Ovary (tissue), 3 donors: Measurements from ENCODE around the gene KIAA0040.

Experiments
- POLR2A ChIP-seq: fragments of 450-650 bp; IDR thresholded peaks from one replicate; pipeline ENCODE4 v1.6.1; 2017; ENCODE audit warnings: antibody characterized with exemption, mild to moderate bottlenecking, moderate library complexity
- TF ChIP-seq, protein P1 (sequence below), 3 donors: fragments of 450-650 bp in 2 of 3; fragments of 200-600 bp in 1 of 3; IDR thresholded peaks; one replicate each; pipeline versions ENCODE4 v1.5.1 to v1.8.0; 2016 to 2022; ENCODE audit warnings: antibody characterized with exemption in 3 of 3, mild to moderate bottlenecking in 1 of 3
- donor health status: DM: no; HTN: no; CAD: no.

DNA sequence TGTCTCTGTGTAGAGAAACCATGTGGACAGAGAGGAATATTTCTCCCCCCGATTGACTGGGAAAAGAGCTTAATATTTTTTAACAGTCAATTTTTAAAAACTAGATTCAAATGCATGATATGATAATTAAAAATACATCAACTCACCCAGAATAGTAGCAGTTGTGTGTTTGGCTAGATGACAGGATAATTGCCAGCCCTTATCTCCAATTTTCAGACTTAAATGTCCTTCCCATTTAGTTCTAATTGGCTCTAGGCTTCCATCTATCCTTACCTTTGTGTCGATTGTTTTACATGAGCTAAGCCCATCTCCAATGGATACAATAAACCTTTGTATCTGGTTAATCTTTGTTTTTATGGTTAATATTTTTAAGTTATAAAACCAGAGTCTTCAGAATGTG is 23.9 kb upstream of the KIAA0040 start:
- TF ChIP-seq, protein P1, sequence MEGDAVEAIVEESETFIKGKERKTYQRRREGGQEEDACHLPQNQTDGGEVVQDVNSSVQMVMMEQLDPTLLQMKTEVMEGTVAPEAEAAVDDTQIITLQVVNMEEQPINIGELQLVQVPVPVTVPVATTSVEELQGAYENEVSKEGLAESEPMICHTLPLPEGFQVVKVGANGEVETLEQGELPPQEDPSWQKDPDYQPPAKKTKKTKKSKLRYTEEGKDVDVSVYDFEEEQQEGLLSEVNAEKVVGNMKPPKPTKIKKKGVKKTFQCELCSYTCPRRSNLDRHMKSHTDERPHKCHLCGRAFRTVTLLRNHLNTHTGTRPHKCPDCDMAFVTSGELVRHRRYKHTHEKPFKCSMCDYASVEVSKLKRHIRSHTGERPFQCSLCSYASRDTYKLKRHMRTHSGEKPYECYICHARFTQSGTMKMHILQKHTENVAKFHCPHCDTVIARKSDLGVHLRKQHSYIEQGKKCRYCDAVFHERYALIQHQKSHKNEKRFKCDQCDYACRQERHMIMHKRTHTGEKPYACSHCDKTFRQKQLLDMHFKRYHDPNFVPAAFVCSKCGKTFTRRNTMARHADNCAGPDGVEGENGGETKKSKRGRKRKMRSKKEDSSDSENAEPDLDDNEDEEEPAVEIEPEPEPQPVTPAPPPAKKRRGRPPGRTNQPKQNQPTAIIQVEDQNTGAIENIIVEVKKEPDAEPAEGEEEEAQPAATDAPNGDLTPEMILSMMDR (IDR thresholded peaks at IDR 0.05), result no peak
- no peak for TF ChIP-seq POLR2A
